ENCODE data around the gene PNMA1.
A peak's percentile ranks its signal among the peaks of the same experiment; 100 is the strongest.
"Not testable (repeated sequence)": the region's sequence is repeated elsewhere in the genome, so short reads cannot be mapped to it uniquely, and the experiment has no call there.

Gene PNMA1

DNA sequence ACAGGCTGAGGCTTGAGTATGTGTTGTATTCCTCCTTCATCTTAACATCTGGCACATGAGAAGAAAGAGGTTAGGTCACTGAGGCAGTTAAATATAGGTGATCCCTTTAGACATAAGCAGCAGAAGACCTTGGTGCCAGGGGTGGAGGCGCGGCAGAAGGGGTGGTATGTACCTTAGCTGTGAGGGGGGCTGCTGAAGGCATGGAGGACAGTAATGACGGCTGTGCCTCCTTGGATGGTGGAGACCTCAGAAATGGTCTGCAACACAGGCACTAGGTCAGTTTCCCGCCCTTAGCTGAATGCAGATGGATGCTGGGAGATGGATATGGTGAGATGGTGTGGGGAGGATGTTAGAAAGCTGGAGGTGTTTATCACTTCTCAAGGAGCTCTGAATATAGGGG is 1.5 kb upstream of the PNMA1 start:
- DNase-seq (ENCODE audit: low spot score) = no peak

DNA sequence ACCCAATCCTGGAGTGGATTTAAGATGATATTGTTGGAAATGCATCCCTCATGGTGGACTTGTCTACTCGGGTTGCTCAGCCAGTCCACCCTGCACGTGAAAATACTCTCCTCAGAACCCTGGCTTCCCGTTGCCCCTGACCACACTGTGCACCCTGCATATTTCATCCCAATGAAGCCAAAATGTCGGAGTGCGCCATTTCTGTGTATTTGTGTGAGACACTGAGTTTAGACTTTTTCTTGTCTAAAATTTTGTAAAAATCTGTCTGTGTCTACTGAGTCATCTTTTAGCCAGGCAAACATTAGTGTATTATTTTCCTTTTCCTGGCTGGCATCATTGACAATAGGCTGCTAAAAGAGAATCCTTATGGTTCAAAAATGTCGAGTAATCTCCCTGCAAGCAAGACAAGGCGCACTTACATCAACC is 485 bp upstream of the PNMA1 start:
- no peak for DNase-seq (ENCODE audit: low spot score)

DNA sequence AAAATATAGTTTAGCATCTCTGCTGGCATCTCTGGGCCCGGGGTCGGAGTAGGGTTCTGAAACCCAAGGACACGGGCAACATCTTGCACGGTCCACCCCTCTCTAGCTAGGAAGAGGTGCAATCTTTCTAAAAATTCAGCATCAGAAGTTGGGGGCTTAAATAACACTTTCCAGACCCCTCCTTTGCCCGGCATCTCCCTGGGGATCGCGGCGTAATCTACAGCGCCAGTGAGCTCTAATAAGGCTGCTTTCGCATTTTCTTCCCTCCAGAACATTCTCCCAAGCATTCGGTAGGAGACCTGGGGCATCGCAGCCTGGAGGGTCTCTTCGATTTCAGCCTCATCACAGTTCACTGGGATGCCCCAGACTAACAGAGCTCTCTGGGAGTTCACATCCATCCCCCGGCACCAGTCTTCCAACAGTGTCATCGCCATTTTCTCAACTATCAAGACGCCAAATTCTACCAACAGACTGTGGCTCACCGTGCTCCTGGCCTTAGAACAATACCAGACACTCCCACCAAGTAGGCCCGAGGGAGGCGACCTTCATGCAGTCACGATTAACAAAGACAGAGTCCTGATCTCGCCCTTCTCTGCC is 880 bp downstream of the PNMA1 start:
- DNase-seq (ENCODE audit: low spot score) = no peak

DNA sequence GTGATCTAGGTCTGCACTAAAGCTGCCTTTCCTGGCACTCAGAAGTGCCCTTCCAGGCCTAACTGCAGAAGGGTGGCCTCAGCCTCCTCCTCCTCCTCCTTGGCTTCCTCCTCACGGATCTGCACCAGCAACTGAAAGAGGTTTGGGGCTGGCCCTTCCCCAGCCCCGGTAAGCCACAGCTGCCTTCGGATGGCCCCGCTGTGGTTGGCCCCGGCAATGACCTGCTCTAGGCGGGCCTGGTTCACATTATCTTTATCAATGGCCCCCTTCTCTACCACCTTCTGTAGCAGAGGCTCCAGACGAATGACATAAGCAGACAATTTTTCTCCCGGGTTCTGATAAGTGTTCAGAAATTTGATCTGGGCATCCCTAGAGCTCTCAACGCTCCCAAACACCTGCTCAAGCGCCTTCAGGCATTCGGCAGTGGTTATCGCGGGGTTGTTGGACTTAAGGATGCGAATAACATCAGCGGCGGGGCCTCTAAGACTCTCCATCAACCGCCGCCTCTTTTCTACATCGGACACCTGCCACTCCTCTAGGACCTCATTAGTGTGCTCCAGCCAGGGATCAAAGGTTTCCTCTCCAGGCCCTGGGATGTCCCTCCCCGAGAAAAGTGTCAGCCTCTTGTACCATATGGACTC is 1.5 kb downstream of the PNMA1 start:
- DNase-seq (ENCODE audit: low spot score) = peak; percentile 58

DNA sequence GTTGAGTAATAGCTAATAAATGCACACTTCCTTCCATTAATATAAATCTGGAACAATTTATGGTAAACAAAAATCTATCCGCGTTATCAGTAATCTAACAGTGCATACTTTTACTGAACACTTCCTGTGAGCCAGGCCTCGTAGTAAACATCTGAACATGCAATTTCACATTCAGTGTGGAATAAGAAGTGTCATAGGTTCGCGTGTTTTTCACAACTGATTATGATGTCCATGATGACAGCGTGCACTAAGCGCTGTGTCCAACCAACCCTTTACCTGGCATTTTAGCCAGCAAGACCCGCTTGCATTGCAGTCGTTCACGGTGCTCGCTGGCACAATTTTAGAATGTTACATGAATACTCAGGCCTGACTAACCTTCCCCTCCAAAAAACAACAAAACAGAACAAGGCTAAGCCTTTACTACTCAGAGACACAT is 2.1 kb downstream of the PNMA1 start:
- peak; percentile 34 for DNase-seq (ENCODE audit: low spot score)

DNA sequence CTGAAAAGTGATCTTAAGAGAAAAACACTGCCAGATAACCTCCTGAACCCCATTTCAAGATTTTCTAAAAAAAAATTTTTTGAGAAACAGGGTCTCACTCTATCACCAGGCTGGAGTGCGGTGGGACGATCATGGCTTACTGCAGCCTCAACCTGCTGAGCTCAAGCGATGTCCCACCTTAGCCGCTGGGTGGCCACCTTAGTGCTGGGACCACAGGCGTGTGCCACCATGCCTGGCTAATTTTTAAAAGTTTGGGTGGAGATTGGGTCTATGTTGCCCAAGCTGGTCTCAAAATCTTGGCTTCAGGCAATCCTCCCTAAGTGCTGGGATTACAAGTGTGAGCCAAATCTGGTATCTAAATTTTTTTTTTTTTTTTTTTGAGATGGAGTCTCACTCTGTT is 3.4 kb downstream of the PNMA1 start:
- DNase-seq (ENCODE audit: low spot score) = no peak

DNA sequence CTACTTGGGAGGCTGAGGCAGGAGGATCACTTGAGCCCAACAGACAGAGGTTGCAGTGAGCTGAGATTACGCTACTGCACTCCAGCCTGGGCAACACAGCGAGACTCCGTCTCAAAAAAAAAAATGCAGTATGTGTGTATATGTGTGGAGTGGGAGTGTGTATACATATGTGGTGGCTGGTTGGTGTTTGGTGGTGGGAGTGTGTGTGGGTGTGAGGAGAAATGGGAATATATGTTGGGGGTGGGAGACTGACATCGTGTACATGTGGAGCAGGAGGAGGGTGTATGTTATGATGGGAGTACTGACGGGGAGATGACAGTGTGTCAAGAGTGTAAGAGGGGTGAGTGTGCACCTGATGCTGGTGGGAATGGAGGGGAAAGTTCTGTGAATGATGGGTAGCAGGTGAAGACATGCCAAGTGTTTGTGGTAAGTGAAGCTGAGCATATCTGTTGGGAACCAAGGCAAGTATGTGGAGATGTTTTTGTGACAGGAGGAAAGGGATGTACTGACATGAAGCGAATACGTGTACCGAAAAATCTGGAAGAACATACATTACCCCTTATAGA is 4.2 kb downstream of the PNMA1 start:
- no peak for DNase-seq (ENCODE audit: low spot score)

DNA sequence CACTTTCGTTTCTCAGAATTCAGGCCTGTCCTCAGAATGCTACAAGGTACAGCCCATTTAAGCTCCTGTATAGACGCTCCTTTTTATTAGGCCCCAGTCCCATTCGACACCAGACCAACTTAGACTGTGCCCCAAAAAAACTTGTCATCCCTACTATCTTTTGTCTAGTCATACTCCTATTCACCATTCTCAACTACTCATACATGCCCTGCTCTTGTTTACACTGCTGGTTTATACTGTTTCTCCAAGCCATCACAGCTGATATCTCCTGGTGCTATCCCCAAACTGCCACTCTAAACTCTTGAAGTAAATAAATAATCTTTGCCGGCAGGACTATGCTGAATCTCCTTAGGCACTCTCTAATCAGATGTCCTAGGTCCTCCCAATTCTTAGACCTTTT is 6.1 kb downstream of the PNMA1 start:
- DNase-seq (ENCODE audit: low spot score) = not testable (repeated sequence)

DNA sequence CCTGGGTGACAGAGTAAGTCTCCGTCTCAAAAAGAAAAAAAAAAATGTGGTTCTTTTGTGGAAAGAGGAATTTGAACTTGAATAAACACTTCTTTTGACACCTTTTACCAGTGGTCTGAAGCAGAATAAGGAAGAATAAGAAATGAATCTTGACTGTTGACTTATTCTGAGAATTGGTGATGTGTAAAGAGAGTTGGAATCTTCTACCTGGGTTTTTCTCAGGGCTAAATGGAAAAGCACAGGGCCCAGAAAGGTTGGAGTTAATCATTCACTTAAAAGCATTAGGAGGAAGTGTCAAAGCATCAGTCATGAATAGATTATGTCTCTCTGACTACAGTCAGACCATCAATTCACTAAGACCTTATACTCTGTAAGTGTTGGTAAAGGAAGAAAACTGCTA is 13.9 kb downstream of the PNMA1 start:
- DNase-seq (ENCODE audit: low spot score) = no peak

DNA sequence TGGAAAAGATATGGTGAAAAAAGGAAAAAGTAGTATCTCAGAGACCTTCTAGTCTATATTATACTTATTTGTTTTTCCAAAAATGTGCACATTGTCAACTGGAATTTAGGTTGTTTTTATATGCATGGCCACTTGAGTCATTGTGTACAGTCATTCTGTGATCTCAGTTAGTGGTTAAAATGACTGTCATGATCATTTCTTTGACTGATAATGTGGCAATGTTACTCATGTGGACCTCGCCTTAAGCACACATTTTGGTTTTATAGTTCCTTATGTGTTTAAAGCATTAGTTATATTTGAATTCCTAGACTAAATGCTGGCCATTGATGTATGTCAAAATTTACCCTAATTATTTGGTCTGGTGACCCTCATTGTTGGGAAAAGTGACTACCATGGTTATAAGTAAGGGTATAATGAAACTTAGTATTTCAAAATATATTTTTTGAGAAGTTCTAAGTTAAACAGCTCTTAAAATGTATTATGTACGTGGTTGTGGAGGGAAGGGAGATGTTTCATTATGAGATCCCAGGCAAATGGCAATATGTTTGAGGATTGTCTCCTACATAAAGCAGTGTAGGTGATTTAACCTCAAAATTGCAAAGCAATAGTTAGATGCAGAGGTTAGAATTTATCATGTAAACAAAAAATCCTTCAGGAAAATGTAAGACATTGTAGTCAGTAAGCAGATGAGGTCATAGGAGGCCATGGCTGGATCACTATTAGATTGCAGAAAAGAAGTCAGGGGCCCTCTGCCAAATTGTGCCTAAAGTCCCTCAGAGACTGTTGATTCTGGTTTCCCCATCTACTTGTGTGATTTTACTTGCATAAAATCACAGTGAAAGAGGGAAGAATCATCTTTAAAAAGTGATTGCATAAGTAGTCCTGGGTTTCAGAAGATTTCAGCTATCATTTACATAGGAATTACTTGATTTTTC is 17.5 kb downstream of the PNMA1 start:
- peak; percentile 86 for DNase-seq (ENCODE audit: low spot score)

DNA sequence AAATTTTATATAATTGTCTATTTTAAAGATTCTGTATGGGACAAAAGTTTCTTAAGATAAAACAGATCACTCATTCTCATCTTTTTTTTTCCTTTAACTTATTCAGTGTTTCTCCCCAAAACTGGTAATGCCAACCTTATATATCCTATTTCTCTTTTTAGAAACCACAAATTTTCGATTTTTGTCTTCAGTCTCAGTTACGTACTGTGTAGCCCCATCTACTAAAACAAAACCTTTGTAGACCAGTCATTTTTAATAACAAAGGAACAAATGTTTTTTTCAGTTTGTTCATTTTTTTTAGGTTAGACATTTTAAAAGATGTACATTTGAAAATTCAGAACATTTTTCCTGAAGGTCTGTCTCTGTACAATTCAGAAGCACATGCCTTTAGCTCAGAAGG is 18.2 kb downstream of the PNMA1 start:
- no peak for DNase-seq (ENCODE audit: low spot score)

DNA sequence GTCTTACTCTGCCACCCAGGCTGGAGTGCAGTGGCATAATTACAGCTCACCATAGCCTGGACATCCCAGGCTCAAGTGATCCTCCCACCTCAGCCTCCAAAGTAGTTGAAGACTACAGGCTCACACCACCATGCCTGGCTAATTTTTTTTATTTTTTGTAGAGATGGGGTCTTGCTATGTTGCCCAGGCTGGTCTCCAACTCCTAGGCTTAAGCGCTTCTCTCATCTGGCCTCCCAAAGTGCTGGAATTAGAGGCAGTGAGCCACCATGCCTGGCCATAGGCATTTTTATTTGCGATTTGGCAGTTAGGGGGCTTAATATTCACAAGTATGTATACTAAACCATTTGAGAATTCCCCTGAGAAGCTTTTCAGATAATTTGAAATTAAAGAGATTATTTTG is 19.1 kb downstream of the PNMA1 start:
- no peak for DNase-seq (ENCODE audit: low spot score)

DNA sequence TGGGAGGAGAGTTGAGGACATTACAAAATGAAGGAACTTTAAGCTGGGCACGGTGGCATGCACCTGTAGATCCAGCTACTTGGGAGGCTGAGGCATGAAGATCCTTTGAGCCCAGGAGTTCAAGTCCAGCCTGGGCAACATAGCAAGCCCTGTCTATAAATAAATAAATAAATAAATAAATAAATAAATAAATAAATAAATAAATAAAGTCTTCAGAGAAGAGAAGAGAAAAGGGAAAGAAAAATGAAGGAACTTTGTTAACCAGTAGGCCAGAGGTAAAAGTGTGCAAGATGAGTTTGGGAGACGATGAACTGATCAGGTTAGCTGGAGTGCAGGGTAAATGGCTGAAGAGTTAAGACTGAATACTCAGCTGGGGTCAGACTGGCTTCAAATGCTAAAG is 20.1 kb downstream of the PNMA1 start:
- DNase-seq (ENCODE audit: low spot score) = no peak

DNA sequence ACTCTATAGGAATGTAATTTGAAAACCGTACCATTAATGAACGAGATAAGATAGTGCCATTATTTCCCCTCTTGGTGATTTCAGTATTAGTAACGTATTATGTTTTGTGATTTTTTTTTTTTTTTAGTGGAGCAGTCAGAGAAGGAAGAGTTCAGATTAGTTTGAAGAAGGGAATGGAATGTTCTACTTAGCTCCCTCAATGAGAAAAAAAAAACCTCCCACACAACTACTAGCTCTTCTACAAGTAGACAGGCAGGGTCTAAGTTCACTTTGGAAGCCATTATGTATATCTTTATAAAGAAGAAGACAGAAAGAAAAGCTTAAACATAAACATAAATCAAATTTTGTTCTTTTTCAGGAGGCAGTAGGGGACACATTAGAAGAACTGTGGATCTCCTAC is 27.3 kb downstream of the PNMA1 start:
- DNase-seq (ENCODE audit: low spot score) = no peak

DNA sequence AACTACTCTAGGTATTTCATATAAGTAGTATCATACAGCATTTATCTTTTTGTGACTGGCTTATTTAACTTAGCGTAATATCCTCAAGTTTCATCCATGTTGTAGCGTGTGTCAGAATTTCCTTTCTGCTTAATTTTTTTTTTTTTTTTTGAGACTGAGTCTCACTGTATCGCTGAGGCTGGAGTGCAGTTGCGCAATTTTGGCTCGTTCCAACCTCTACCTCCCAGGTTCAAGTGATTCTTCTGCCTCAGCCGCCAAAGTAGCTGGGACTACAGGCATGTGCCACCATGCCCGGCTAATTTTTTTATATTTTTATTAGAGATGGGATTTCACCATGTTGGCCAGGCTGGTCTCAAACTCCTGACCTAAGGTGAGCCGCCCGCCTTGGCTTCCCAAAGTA is 28.9 kb downstream of the PNMA1 start:
- no peak for DNase-seq (ENCODE audit: low spot score)

DNA sequence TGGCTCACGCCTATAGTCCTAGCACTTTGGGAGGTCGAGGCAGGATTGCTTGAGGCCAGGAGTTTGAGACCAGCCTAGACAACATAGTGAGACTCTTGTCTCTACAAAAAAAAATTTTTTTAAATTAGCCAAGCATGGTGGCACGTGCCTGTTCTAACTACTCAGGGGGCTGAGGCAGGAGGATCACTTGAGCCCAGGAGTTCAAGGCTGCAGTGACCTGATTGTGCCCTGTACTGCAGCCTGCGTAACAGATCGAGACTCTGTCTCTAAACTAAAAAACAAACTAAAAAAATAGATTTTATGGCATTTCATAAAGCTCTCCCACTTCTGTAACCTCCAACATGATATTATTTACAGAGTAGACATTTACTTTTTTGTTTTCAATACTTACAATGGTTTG is 29.6 kb downstream of the PNMA1 start:
- DNase-seq (ENCODE audit: low spot score) = no peak

DNA sequence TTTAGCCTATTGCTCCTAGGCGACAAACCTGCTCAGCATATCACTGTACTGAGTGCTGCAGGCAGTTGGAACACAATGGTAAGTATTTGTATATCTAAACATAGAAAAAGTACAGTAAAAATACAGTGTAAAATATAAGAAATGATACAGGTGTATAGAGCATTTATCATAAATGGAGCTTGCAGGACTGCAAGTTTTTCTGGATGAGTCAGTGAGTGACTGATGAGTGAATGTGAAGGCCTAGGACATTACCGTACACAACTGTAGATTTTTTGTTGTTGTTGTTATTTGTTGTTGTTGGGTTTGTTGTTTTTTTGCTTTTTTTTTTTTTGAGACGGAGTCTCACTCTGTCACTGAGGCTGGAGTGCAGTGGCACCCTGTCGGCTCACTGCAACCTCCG is 33.4 kb downstream of the PNMA1 start:
- DNase-seq (ENCODE audit: low spot score) = peak; percentile 15

DNA sequence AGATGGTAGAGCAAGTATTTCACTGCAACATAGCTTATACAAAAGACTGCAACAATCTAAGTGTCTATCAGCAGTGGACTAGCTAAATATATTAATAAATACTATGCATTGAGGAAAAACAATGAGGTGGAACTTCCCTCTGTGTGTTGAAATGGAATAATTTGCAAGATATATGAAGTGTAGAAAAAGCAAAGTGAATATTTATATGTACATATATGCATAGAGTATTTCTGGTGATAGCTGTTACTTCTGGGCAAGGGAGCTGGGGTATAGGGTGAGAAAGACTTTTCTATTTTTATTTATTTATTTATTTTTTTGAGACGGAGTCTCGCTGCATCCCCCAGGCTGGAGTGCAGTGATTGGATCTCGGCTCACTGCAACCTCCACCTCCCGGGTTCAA is 35.5 kb downstream of the PNMA1 start:
- DNase-seq (ENCODE audit: low spot score) = no peak

DNA sequence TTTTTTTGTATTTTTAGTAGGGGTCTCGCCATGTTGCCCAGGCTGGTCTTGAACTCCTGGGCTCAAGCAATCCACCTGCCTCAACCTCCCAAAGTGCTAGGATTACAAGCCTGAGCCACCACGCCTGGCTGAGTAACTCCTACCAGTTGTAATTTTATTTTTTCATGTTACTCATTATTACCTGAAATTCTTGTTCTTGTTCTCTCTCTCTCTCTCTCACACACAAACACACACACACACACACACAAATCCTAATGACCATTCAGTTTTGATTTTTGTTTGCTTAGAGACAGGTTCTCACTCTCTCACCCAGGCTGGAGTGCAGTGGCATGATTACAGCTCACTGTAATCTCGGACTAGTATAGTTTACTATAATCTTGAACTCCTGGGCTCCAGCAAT is 39.2 kb downstream of the PNMA1 start:
- DNase-seq (ENCODE audit: low spot score) = no peak

DNA sequence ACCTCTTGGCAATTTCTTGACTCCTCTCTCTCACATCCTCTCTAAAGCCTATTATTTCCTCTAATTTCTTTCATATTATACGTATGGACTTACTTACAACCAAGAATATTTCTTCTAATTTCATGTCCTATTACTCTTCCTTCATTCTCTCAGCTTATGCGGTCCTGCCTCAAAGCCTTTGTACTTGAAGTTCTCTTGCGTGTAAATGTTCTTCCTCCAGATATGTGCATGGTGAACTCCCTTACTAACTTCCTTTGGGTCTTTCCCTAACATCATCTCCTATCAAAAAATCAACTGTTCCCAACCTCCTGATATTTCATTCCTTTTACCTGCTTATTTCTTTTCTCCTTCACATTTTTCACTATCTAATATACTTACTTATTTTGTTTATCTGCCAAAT is 46.3 kb downstream of the PNMA1 start:
- DNase-seq (ENCODE audit: low spot score) = no peak

DNA sequence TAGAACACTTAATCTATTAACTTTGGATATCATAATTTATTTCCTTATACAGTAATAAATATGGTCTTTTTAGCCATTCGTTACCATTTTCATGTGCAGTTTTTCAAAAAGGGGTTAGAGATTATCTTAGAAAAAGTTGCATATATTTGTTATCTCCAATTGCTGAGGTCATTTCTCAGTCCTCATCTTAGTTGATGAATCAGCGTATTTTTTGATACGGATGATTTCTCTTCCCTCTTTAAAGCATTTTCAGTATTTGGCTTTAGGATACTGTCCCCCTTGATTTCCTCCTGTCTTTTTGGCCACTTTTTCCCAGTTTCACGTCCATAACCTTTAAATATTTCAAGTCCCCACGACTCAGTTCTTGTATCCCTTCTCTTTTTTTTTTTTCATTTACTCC is 47.6 kb downstream of the PNMA1 start:
- no peak for DNase-seq (ENCODE audit: low spot score)

DNA sequence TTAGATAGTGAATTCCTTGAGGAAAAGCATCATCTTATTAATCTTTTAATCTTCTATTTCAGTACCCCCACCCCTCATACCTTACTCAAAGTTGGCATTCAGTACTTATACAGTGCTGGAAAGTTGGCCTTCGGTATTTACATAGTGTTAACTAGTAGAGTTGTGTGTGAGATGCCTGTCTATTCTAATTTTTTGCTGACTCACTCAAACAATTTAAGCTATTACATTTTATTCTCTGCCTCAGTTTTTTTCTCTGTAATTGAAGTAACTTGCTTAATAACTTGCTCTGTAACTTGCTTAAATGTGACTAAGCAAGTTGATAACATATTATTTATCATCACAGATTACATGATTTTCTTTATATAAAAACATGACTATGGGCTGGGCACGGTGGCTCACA is 49.1 kb downstream of the PNMA1 start:
- no peak for DNase-seq (ENCODE audit: low spot score)
